Midbrain (tissue), 1 donor: ENCODE measurements around the gene CCDC86.
A peak's percentile ranks its signal among the peaks of the same experiment; 100 is the strongest.

Experiments used
- DNase-seq: peaks from one replicate; lab custom pipeline; 2025; lab: John Stamatoyannopoulos, UW

CCDC86 gene

GRCh38 chr11:60868682-60869450, 27.0 kb downstream of the CCDC86 start:
- no peak for DNase-seq

DNA sequence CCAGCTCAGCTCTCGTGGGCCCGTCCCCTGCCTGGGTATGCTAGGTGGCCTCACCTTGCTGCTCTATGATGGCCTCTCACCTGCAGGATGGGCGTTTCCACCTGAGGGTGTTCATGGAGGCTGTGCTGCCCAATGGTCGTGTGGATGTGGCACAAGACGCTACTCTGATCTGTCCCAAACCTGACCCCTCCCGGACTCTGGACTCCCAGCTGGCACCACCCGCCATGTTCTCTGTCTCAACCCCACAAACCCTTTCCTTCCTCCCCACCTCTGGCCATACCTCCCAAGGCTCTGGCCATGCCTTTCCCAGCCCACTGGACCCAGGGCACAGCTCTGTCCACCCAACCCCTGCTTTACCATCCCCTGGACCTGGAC, 27.5 kb downstream of the CCDC86 start:
- DNase-seq = no peak

DNA sequence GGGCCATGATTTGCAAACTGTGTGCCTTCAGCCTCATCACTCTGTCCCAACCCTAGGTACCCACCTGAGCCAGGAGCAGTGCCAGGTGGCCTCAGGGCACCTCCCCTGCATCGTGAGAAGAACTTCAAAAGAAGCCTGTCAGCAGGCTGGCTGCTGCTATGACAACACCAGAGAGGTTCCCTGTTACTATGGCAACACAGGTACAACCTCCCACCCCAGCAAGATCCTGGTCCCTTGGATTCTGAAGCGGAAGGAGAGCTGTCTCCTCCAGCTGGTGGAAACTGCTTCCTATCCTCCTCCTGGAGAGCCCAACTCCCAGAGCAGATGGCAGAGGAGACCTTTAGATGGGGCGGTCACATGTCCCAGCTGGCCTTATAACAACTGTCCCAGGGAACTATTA, 28.4 kb downstream of the CCDC86 start:
- no peak for DNase-seq

- DNase-seq = no peak
These were observed 28.9 kb downstream of the CCDC86 start for GRCh38 chr11:60870733-60871377.

- no peak for DNase-seq
These were observed 29.6 kb downstream of the CCDC86 start for GRCh38 chr11:60871378-60872061.

- no peak for DNase-seq
These were observed 30.4 kb downstream of the CCDC86 start for GRCh38 chr11:60872124-60872960.

- DNase-seq = no peak
These were observed 31.1 kb downstream of the CCDC86 start for GRCh38 chr11:60872961-60873524.

GRCh38 chr11:60873533-60873932, 31.6 kb downstream of the CCDC86 start:
- no peak for DNase-seq

DNA sequence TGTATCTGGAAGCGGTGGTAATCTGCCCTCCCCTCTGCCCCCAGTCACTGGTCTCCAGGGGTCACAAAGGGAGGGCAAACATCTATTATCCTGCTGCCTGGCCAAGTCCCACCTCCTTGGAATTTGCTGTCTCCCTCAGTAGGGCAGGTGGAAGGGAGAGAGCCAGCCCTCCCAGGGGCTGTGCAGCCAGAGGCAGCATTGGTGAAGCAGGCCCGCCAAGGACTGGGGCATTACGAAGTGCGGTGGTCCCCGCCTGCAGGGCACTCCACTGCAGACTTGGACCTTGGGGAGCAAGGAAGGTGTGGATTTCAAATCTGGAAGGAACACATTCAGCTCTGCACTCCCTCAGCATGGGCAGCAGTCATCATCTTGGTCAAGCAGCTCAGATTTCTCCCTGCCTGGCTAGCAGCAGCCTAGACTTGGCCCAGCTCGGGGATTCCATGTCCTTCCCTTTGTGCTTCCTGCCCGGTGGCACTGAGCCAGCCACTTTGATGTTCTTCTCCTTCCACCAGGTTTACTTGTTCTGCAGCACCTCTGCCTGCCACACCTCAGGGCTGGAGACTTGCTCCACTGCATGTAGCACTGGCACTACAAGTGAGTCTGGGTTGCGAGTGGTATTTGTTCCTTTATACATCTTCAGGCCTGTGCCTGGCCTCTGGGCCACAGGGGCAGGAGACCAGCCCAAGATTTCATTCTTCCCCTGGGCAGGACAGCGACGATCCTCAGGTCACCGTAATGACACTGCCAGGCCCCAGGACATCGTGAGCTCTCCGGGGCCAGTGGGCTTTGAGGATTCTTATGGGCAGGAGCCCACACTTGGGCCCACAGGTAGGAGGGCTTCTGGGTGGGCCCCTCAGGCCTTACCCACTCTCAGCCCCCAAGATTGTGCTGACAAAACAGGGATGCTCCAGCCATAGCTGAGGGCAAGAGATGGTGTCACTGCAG, 32.8 kb downstream of the CCDC86 start:
- DNase-seq = no peak

- no peak for DNase-seq
These were observed 33.7 kb downstream of the CCDC86 start for GRCh38 chr11:60875366-60876167.

DNA sequence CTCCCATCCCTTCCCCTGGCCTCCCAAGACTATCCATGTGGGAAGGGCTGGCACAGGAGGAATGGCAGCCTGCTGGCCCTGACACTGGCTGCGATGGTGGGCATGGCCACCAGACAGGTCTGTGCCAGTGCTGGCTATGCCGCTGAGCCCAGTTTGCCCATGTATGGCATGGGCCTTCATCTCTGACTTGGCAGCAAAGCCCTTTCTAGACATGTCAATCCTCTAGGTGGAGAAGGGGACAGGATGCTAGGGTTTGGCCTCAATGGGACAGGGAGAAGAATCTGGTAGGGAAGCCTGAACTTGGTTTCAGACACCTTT, 34.2 kb downstream of the CCDC86 start:
- no peak for DNase-seq

- DNase-seq = no peak
These were observed 36.6 kb downstream of the CCDC86 start for GRCh38 chr11:60878245-60879101.

DNA sequence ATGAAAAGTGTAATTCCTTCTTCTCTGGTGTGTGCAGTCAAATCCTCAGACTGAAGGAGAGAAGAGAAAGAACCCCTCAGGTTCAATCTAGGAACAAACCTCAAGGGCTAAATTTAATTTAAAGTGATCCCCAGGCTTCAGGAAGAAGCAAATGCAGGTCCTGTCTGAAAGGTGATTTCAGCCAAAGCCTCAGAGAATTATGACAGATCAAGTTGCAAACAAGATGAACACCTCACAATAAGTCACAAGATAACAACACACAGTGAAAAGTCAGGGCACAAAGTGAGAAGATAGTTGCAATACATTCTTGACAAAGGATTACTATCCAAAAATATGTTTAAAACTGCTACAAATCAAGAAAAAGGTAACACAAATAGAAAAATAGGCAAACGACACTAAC, 37.2 kb downstream of the CCDC86 start:
- no peak for DNase-seq

- no peak for DNase-seq
These were observed 38.2 kb downstream of the CCDC86 start for GRCh38 chr11:60879971-60880588.

DNA sequence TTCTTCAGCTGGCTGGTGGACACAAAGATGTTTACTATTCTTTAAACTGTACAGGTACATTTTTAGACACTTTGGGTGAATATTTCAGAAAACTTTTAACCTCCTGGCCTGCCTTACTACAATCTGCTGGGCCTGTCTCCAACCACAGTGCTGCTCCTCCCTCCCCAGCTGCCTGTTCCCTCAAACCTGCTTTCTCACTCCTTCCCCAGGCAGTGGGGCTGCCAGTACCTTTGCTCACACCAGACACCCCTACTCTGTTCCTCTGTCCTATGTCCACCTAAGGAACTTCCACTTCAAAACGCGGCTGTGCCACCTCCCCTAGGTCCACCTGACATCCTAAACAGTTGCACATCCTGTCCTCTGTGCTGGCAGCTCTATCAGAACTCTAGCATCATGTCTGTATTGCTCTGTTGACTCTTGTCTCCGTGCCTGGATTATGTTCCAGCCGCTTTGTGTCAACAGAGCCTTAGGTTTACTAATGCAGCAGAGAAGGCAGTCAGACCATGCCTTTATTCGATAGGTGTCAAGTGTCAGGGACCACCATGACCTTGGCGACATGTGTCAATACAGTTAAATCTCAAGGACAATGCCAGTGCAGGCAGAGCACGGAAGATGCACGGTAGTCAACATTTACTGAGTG, 38.9 kb downstream of the CCDC86 start:
- DNase-seq = no peak

DNA sequence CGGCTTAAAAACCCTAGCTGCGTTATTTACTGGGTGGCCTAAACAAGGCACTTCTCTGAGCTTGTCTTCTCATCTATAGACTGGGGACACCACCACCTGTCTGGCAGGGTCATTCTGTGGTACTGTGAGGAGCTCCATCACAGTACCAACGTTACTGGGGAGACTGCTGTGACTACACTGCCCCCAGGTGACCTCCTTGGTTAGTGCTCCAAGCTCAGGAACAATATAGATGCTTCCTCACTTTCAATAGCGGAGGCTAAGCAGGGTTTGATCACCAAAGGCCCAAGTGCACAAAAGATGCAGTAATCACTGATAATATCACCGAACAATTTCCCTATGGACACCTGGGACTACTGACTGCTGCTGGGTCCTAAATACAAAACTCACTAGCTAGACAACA, 45.6 kb downstream of the CCDC86 start:
- peak; percentile 28 for DNase-seq

- DNase-seq = no peak
These were observed 48.0 kb downstream of the CCDC86 start for GRCh38 chr11:60889869-60890311.

- DNase-seq = no peak
These were observed 48.8 kb downstream of the CCDC86 start for GRCh38 chr11:60890696-60891095.
